ENCODE measurements around the gene SACM1L.

DNA sequence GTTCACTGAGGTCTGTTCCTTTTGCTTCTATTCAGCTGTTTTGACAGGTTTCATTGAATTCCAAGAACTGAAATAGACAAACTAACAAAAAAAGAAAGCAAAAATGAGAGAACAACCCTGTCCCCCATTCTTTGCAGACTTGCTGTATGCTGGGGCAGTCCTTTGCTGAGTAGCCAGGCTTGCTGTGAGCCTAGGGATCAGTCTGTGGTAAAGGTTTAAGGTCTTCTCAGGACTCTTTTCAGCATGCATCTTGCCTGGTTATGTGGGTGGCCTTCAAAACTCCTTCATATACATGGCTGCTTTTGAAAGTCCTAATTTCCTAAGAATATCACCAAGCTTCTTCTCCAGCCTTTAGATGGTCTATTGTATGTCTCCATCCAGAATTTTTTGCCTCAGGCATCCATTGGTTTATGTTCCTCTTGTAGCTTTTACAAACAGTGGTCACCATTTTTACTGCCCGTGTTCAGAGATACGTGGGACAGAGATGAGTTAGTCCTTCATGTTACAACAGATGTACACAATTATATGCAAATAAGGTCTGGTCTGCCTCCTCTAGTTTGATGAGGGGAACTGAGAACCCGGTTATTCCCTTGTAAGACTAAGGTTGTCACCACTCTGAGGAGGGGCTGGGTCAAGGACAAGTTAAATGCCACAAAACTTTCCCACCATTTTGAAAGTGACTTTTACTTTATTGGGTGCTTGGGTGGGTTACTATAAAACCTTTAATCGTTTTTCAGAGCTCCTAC, 41.4 kb downstream of the SACM1L start:
- TF ChIP-seq, protein P1, sequence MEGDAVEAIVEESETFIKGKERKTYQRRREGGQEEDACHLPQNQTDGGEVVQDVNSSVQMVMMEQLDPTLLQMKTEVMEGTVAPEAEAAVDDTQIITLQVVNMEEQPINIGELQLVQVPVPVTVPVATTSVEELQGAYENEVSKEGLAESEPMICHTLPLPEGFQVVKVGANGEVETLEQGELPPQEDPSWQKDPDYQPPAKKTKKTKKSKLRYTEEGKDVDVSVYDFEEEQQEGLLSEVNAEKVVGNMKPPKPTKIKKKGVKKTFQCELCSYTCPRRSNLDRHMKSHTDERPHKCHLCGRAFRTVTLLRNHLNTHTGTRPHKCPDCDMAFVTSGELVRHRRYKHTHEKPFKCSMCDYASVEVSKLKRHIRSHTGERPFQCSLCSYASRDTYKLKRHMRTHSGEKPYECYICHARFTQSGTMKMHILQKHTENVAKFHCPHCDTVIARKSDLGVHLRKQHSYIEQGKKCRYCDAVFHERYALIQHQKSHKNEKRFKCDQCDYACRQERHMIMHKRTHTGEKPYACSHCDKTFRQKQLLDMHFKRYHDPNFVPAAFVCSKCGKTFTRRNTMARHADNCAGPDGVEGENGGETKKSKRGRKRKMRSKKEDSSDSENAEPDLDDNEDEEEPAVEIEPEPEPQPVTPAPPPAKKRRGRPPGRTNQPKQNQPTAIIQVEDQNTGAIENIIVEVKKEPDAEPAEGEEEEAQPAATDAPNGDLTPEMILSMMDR (IDR thresholded peaks at IDR 0.05) = no peak
- no peak for TF ChIP-seq POLR2A (IDR thresholded peaks at IDR 0.05)

Data from heart left ventricle (tissue), 13 donors.